Ascending aorta (tissue), 2 donors: ENCODE results near the gene ZNF331. TPM values are rescaled to one million over a fixed set of nuclear protein-coding genes. Genes with fewer than 3 reads are reported as not detected.
A peak's percentile ranks its signal among the peaks of the same experiment; 100 is the strongest.
"Not testable (repeated sequence)": the region's sequence is repeated elsewhere in the genome, so short reads cannot be mapped to it uniquely, and the experiment has no call there.

Experiments
- DNase-seq, 2 donors: peaks; one replicate each; pipeline ENCODE4 v3.0.0-alpha.2; 2019; ENCODE audit warnings: low spot score in 2 of 2
- H3K27ac ChIP-seq, 2 donors: fragments of 200-600 bp; sonication (generic); one replicate each; pipeline ENCODE4 v1.5.1; 2016 to 2017; ENCODE audit warnings: mild to moderate bottlenecking in 1 of 2
- H3K27me3 ChIP-seq: fragments of 200-600 bp; sonication (generic); one replicate; pipeline ENCODE4 v1.5.1; 2017
- H3K36me3 ChIP-seq, 2 donors: fragments of 200-600 bp; sonication (generic); one replicate each; pipeline ENCODE4 v1.5.1; 2016
- H3K4me1 ChIP-seq, 2 donors: fragments of 200-600 bp; sonication (generic); one replicate each; pipeline ENCODE4 v1.5.1; 2016 to 2017; ENCODE audit warnings: mild to moderate bottlenecking in 1 of 2
- H3K4me3 ChIP-seq, 2 donors: fragments of 200-600 bp; sonication (generic); one replicate each; pipeline ENCODE4 v1.5.1; 2016 to 2017; ENCODE audit warnings: mild to moderate bottlenecking in 1 of 2
- H3K9me3 ChIP-seq, 2 donors: fragments of 200-600 bp; sonication (generic); one replicate each; pipeline ENCODE4 v1.5.1; 2016
- intact Hi-C: fragments of 100-400 bp; cut with DNase I; formaldehyde crosslinking; loops from one replicate; pipeline ENCODE4 v1.15.1; 2023
- total RNA-seq: library from RNA; depleted of rRNA; stranded (reverse); fragments of >200 nt; gene quantifications from one replicate; pipeline ENCODE4 v1.1.0, GENCODE V29; 2016
- TF ChIP-seq, protein P1 (sequence below), 3 experiments: fragments of 200-600 bp in 2 of 3; fragments of 450-650 bp in 1 of 3; sonication (generic) in 2 of 3; IDR thresholded peaks; one replicate each; pipeline ENCODE4 v1.5.1; 2016 to 2019; ENCODE audit warnings: antibody characterized with exemption in 3 of 3, mild to moderate bottlenecking in 1 of 3, moderate library complexity in 1 of 3

Gene ZNF331
- total RNA-seq: 34.5 TPM

GRCh38 chr19:53537521-53538377 is at the start of gene ZNF331:
Gene ZNF331, plus strand, starts transcription at chr19:53538145. Its CDS starts 31,232 bp downstream, at chr19:53569377.
- peak within 1 kb of the TSS; percentile 86 to 89 for H3K27ac ChIP-seq

GRCh38 chr19:53492153-53492552 is 45.8 kb upstream of the ZNF331 start:
- H3K9me3 ChIP-seq: peaks cover 59 to 90% of the 10 kb centered on the region in 2 donors
- no peak for DNase-seq
- TF ChIP-seq, protein P1, sequence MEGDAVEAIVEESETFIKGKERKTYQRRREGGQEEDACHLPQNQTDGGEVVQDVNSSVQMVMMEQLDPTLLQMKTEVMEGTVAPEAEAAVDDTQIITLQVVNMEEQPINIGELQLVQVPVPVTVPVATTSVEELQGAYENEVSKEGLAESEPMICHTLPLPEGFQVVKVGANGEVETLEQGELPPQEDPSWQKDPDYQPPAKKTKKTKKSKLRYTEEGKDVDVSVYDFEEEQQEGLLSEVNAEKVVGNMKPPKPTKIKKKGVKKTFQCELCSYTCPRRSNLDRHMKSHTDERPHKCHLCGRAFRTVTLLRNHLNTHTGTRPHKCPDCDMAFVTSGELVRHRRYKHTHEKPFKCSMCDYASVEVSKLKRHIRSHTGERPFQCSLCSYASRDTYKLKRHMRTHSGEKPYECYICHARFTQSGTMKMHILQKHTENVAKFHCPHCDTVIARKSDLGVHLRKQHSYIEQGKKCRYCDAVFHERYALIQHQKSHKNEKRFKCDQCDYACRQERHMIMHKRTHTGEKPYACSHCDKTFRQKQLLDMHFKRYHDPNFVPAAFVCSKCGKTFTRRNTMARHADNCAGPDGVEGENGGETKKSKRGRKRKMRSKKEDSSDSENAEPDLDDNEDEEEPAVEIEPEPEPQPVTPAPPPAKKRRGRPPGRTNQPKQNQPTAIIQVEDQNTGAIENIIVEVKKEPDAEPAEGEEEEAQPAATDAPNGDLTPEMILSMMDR (IDR thresholded peaks at IDR 0.05): no peak
- H3K4me3 ChIP-seq: no peak overlapping the region
- no peak overlapping the region for H3K27ac ChIP-seq
- no peaks in the 10 kb centered on the region for H3K27me3 ChIP-seq
- intact Hi-C loops: no loop called here
- H3K4me1 ChIP-seq: no peaks in the 10 kb centered on the region
- peaks cover 33 to 53% of the 10 kb centered on the region in 2 donors for H3K36me3 ChIP-seq

More at GRCh38 chr19:53537521-53538377, at the start of gene ZNF331:
- H3K9me3 ChIP-seq: no peaks in the 10 kb centered on the region
- intact Hi-C loops: loop anchor here (1.0 kb wide), 1 partner anchor 17 kb away; no protein-coding TSS in a partner anchor
- TF ChIP-seq, protein P1 (IDR thresholded peaks at IDR 0.05): peak; percentile 22 to 66 (median 30)
- peak; percentile 69 to 93 for DNase-seq
- H3K27me3 ChIP-seq: no peaks in the 10 kb centered on the region
- H3K36me3 ChIP-seq: peaks cover 0 to 2% of the 10 kb centered on the region in 2 donors
- H3K4me1 ChIP-seq: no peaks in the 10 kb centered on the region
- peak within 1 kb of the TSS; percentile 51 to 81 for H3K4me3 ChIP-seq

DNA sequence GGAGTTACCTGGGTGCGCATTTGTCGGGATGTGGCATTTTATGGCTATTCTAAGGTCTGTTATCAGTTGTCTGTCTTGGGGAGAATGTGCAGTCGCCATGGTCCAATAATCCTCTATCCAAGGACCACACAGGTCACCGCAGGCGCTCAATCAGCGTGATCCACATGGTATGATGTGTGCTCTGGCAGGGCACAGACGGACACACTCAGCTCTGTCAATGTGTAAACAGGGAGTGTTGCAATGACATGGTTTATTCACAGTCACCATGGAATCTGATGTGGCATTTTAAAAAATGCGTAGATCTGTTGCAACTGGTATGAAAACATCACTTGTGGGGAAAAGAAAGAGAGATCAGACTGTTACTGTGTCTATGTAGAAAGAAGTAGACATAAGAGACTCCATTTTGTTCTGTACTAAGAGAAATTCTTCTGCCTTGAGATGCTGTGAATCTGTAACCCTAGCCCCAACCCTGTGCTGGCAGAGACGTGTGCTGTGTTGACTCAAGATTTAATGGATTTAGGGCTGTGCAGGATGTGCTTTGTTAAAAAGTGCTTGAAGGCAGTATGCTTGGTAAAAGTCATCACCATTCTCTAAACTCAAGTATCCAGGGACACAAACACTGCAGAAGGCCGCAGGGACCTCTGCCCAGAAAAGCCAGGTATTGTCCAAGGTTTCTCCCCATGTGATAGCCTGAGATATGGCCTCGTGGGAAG is 40.5 kb upstream of the ZNF331 start:
- H3K9me3 ChIP-seq: peaks cover 24 to 42% of the 10 kb centered on the region in 2 donors
- H3K4me3 ChIP-seq, H3K27ac ChIP-seq, DNase-seq, H3K36me3 ChIP-seq, H3K4me1 ChIP-seq, intact Hi-C loops, H3K27me3 ChIP-seq: not testable (repeated sequence)

- H3K27ac ChIP-seq, intact Hi-C loops, H3K4me1 ChIP-seq, DNase-seq, H3K36me3 ChIP-seq, H3K27me3 ChIP-seq, H3K4me3 ChIP-seq: not testable (repeated sequence)
- peaks cover 20 to 36% of the 10 kb centered on the region in 2 donors for H3K9me3 ChIP-seq
Observed at GRCh38 chr19:53498024-53498395, 39.9 kb upstream of the ZNF331 start.

GRCh38 chr19:53503151-53503550 is 34.8 kb upstream of the ZNF331 start:
- DNase-seq, H3K9me3 ChIP-seq, H3K4me3 ChIP-seq, intact Hi-C loops, H3K27ac ChIP-seq, H3K4me1 ChIP-seq, H3K27me3 ChIP-seq, H3K36me3 ChIP-seq: not testable (repeated sequence)

DNA sequence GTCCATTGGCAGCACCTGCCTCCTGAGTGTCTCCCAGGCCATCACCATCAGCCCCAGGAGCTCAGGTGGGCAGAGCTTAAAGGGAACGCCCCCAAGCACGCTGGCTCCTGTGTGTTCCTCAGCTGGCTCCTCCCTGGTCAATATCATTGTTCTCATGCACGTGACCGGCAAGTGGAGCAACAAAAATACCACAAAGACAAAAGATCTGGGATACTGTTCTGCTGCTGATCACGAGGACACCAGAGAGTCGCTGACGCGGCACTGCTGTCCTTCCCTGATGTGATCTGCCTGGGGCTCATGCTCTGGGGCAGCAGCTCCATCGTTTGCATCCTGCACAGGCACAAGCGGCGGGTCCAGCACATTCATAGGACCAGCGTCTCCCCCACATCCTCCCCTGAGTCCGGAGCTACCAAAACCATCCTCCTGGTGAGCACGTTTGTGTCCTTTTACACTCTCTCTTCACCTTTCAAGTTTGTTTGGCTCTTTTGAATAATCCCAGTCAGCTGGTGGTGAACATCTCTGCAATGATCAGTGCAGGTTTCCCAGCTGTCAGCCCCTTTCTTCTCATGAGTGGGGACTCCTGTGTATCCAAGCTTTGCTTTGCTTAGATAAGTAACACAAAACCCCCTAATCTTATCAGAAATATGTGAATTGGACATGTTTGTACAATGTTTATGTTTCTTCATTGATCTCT is 34.1 kb upstream of the ZNF331 start:
- H3K27ac ChIP-seq, DNase-seq, H3K27me3 ChIP-seq, H3K36me3 ChIP-seq, intact Hi-C loops, H3K4me3 ChIP-seq, H3K4me1 ChIP-seq, H3K9me3 ChIP-seq: not testable (repeated sequence)

DNA sequence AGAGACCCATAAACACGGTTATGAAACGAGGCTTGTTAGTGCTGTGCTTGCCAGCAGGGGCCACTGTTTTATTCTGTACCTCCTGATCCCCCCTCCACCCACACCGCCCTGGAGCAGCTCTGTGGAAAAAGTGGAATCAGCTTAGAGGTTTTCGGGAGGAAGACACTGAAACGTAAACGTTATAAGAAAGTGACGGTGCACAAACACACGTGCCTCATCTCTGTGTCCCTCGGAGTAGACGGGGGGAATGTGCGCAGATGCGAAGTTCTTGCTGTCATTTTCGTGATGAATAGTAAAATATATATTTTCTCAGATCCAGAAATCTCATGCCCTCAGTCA is 33.6 kb upstream of the ZNF331 start:
- intact Hi-C loops, H3K27ac ChIP-seq, H3K4me1 ChIP-seq, H3K9me3 ChIP-seq, H3K4me3 ChIP-seq, DNase-seq, H3K27me3 ChIP-seq, H3K36me3 ChIP-seq: not testable (repeated sequence)

GRCh38 chr19:53504885-53505284 is 33.1 kb upstream of the ZNF331 start:
- no peaks in the 10 kb centered on the region for H3K4me1 ChIP-seq
- H3K27me3 ChIP-seq: no peaks in the 10 kb centered on the region
- H3K27ac ChIP-seq: no peak overlapping the region
- H3K36me3 ChIP-seq: no peaks in the 10 kb centered on the region
- no peak overlapping the region for H3K4me3 ChIP-seq
- intact Hi-C loops: no loop called here
- DNase-seq: no peak
- TF ChIP-seq, protein P1 (IDR thresholded peaks at IDR 0.05): no peak
- H3K9me3 ChIP-seq: no peaks in the 10 kb centered on the region
